HG03175 (cell line): Measurements from ENCODE around the gene CFAP73.
"Not testable (repeated sequence)": the region's sequence is repeated elsewhere in the genome, so short reads cannot be mapped to it uniquely, and the experiment has no call there.

ENCODE experiments used
- ATAC-seq: cut with Tn5 transposase; IDR thresholded peaks from one replicate; pipeline ENCODE4 v1.9.1; 2021; ENCODE audit warnings: mild to moderate bottlenecking, moderate library complexity; ENCODE audit not compliant: unreplicated experiment

The CFAP73 gene

DNA sequence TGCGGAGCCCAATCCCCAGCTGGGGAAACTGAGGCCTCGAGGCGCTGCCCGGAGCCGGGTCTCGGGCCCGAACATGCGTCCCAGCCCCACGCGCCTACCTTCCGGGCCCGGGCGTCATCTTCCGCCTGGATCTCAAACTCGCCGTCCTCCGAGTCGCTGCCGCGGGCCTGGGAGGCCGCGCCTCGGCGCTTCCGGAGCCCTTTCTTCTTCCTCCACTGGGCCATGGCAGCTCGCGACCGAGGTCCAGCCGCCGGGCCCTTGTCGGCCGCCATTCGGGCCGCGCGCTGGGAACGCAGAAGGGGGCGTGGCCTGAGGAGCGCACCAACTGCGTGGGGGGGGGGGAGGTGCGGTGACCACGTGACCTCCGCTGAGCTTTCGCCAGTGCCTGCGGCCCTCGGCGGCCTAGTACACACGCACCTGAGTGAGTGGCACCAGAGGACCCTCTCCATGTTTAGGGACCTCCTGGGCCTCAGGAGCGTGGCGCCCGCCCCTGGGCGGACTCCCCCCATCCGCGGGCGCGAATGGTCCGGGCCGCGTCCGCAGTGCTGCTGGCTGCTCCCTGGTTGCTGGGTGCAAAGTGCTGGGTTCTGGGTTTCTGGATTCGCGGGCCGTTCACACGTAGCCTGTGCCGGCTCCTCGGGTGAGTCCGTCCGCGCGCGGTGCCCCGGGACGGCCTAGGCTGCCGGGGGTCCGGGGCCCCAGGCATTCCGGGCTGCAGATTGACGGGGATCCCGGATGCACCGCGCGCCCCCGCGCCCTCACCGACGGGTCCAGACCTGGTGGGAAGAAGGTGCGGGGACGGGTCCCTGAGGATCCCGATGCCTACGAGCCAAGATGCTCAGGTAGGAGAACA lies 35.9 kb downstream of the CFAP73 start, which contains the start of the genes DDX54 and RITA1:
DDX54 (minus strand) TSS at position 299 of the 853 bp plus-strand sequence; CDS start at position 272, 27 bp downstream.
RITA1 (plus strand) TSS at position 542 of the 853 bp plus-strand sequence. CDS start 1,026 bp downstream, outside the sequence.
- peak; percentile 50 for ATAC-seq

DNA sequence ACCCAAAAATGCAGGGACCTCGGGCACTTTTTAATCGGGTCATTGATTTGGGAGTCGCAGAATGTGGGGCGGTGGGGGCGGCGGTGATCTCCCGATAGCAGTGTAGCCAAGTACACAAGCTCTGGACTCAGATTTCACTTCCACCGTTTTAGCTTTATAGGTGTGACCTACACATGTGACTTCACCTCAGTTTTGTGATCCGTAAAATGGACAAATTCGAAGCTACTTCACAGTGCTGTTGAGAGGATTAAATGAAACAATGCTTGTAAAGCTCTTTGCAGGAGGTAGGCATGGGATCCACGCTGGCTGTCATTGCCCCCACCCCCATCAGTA lies 36.5 kb downstream of the CFAP73 start:
- no peak for ATAC-seq

DNA sequence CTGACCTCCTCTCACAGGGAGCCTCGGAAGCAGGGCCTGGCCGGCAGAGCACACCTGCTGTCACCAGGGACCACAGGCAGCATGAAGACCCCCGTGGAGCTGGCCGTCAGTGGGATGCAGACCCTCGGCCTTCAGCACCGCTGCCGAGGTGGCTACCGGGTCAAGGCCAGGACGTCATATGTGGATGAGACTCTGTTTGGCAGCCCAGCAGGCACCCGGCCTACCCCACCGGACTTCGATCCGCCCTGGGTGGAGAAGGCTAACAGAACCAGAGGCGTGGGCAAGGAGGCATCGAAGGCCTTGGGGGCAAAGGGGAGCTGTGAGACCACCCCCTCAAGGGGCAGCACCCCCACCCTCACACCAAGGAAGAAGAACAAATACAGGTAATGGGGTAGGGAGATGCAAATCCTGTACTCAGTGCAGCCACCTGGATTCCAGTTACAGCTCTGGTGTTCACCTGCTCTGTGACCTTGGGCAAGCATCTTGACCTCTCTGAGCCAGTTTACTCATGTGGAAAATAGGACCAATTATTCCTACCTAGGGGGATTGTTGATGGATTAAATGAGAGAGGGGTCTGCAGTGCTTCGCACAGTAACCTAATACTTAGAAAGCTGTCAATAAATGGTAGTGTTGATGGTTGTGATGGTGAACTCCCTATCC lies 37.3 kb downstream of the CFAP73 start:
- ATAC-seq = no peak

DNA sequence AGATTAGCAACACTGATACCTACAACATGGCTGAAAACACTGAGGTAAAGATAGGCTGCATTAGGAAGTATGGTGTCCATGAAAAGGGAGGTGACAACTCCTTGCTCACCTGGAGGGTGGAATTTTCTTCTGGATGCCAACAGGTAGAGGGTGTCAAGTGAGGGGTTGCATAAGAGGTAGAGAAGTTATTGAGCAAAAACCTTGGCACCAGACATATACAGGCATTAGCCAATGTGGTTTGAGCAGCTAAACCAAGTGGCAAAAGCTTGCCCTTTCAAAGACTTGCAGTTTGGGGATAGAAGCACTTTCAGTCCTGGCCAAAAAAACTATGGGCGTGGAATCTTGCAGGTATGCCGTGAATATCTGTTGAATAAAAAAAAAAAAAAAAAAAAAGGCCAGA lies 39.8 kb downstream of the CFAP73 start:
- no peak for ATAC-seq

DNA sequence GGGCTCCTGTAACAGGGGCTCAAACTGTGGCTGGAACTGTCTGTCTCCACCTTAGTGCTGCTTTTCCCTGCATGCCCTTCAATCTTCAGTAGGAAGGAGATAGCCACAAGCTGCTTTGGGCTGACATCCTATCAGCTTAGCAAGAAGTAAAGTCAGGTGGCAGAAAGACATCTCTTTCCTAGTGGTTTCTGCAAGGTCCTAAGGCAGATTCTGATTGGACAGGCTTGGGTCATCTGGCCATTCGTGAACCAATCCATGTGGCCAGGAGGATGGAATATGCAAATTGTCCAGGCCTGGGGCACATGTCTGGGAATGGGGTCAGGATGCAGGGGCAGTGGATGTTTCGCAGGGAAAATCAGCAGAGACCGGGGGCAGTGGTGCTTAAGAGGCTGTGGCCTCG lies 41.2 kb downstream of the CFAP73 start:
- ATAC-seq = no peak

DNA sequence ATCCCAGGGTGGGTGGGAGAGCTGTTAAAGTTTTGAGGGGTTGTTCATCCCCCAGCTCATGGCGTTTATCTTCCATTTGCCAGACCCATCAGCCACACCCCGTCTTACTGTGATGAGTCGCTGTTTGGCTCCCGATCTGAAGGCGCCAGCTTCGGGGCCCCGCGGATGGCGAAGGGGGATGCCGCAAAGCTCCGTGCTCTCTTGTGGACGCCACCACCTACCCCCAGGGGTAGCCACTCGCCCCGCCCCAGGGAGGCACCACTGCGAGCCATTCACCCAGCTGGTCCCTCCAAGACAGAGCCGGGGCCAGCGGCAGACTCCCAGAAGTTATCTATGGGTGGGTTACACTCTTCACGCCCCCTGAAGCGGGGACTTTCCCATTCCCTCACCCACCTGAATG lies 41.7 kb downstream of the CFAP73 start:
- no peak for ATAC-seq

DNA sequence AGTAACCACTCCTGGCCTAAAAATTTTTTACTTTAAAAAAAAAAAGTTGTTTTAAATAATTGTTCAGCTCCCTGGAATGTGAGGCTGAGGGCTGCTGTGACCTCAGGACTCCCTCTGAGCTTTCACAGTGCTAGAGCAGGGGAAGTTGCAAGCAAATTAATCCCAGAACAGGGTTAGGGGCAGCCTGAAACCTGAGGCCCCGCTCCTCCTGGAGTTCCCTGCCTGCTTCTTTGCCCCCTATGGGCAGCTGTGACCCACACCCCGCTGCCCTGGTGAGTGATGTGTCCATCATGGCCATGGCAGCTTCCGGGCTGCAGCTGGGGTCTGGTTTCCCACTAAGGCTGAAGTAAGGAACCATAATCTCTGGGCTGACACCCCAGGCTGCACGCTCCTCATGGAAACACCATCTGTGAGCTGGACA lies 45.5 kb downstream of the CFAP73 start:
- no peak for ATAC-seq

DNA sequence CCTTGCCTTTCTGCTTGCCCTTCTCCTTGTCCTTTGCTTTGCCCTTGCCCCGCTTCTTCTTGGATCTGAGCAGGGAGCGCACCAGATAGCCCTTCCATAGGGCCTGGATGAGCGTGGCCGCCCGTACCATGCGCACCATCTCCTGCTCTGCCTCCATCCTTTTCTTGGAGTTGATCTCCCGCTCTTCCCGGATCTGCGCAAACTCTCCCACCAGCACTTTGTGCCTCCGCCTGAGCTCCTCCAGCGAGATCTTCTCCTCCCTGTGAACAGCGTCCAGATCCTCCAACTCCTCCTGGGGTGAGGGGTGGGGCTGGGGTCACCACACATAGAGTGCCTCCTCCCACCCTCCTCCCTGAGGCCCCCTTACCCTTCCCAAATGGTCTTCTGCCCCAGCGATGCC lies 46.1 kb downstream of the CFAP73 start:
- ATAC-seq = no peak

DNA sequence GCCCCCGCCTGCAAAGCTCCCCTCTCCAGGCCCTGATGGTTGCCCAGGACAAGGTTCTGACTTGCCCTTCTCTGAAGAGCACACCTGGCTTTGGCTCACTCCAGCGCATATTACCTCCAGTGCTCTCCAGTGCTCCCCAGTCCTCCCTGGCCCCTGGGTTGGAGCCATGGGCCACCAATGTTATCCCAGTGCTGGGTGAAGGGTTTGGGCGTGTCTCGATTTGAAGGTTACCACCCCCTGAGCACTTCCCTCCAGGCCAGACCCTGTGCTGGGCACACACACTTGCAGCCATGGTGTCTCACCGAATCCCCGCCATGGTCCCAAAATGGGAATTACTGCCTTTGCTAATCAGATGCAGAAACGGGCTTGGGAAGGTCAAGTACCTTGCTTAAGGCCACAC lies 47.1 kb downstream of the CFAP73 start:
- no peak for ATAC-seq

DNA sequence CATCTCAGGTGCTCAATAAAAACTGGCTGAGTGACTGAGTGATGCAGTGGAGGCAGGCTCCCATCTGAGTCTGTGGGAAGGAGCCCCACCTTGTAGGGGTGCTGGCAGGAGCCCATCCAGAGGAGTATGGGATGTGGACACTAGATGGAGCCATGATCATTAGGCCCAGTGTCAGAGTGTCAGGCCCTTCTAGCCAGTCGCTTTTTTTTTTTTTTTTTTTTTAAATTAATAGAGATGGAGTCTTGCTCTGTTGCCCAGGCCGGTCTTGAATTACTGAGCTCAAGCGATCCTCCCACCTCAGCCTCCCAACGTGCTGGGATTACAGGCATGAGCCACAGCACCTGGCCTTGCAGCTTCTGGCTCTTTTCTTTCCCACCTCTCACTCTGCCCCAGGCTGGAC lies 47.5 kb downstream of the CFAP73 start:
- peak; percentile 84 for ATAC-seq

DNA sequence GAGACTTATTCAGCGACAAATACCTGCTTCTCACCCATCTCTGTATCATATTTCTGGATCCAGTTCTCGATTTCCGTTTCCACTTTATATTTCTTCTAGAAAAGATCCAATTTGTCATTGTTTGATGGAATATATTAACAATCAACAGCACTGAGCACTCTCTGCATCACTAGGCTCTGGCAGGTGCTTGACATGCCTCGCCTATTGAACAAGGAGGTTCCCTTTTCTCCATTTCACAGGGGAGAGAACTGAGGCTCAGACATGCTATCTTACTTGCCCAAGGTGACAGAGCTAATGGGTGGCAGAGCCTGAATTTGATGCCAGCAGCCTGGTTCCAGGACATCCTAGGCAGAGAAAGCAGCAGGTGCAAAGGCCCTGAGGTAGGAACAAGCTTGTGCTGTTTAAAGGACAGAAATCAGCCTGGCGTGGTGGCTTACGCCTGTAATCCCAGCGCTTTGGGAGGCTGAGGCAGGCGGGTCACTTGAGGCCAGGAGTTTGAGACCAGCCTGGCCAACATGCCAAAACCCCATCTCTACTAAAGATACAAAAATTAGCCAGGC lies 48.1 kb downstream of the CFAP73 start:
- no peak for ATAC-seq

DNA sequence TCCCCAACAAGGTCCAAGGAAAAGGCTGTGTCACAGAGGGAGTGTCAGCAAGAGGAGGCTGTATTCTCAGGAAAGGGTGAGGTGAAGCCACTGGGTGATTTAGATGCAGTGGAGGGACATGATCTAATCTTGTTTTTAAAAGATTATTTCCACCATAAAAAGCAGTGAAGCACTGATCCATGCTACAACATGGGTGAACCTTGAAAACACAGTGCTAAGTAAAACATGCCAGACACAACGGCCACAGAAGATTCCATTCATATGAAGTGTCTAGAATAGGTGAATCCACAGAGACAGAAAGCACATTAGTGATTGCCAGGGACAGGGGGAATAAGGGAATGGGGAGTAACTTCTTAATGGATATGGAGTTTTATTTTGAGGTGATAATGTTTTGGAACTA lies 48.8 kb downstream of the CFAP73 start:
- no peak for ATAC-seq

DNA sequence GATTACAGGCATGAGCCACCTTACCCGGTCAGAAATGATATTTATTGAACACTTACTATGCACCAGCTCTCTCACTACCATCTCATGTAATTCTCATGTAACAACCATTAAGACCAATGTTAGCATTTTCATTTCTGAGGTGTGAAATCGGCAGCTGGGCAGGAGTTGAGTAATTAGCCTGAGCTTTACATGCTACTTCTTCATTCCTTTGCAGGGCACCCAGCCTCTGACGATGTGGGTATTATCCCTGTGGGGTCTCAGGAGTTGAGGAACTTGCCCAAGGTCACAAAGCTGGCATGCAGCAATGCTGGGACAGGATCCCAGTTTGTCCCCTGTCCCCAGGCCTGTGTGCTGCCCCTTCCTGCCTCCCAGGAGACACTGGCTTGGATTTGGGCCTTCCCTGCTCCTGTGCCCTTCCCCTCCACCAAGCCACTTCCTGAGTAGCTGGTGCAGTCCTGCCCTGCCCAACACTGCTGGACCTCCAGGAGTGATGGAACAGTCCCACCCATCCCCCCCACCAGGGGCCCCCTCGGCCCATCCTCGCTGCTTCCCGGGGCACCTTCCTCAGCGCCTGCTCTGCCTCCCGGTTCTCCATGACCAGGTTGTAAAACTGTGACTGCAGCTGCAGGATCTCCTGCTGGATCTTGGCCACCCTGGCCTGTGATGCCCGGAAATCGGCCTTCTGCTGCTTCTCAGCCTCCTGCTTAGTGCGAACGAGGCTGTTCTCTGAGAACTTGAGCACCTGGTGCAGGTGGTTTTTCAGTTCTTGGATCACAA lies 50.7 kb downstream of the CFAP73 start:
- no peak for ATAC-seq

DNA sequence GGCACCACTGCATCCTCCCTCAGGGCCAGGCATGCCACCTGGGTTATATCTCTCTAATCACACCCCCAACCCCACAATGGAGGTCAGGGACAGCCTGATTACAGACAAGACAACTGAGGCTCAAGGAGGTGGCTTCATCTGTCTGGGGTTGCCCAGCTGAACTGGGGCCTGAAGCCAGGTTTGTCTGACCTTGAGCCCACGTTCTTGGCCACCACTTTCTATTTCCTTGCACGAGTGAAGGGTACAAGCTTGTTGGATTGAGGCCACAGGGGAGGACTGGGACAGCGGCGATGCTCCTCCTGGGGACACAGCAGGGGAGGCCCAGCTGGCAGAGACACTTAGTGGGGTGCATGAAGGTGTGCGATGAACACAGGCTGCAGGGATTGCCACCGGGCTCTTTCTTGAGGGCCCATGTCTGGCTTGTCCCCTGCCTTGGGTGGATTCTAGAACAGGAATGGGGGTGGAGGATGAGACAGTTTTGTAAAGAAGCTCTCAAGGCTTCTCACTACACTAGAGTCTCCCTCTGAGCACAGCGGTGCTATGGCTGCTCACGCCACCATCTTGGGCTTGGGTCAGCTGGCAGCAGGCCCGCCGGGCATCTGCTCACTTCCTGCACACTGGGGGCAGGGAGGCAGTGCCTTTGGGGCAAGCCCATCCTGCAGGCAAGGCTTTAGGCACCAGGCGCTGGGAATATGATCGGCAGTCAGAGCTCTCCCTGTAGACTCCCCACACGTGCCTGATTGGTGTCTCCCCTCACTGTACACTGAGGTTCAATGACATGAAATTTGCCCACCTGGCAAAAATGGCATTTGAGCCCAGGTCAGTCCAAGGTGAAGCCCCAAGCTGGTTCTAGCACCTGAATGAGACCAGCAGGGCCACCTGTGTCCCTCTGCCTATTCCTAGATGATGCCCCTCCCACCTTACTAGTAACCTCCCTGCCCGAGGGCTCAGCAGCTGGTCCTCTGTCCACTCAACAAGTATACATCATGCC lies 52.0 kb downstream of the CFAP73 start:
- ATAC-seq = no peak

DNA sequence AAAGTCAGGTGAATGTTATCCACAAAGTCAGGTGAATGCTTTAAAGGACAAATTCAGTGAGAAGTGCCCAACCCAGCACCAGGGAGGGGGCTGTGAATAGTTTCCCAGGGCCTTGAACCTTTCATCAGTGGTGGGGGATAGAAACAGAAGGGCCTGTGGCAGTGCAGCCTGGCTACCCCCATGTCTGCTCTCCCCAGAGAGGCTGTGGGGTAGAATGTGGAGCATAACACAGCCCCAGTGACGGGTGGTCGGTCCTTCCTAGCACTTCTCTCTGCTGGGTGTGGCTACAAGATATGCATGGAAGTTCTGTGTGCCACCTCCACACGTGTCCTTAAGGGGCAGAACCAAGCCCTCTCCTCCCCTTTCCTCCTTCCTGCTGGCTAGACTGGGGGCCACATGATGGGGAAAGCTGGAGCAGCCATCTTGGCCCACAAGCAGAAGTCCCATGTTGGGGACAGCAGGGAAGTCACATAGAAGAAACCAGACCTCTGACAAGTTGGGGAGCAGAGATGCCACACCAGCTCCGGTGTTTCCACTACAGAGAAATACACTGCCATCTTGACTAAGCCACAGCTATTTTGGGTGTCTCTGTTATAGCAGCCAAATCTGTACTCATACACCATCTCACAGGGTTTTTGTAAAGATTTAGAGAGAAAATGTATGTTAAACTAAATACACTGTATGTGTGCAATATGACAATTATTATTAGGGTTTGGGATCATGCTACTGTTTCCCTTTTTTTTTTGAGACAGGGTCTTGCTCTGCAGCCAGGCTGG lies 53.0 kb downstream of the CFAP73 start:
- ATAC-seq = no peak

DNA sequence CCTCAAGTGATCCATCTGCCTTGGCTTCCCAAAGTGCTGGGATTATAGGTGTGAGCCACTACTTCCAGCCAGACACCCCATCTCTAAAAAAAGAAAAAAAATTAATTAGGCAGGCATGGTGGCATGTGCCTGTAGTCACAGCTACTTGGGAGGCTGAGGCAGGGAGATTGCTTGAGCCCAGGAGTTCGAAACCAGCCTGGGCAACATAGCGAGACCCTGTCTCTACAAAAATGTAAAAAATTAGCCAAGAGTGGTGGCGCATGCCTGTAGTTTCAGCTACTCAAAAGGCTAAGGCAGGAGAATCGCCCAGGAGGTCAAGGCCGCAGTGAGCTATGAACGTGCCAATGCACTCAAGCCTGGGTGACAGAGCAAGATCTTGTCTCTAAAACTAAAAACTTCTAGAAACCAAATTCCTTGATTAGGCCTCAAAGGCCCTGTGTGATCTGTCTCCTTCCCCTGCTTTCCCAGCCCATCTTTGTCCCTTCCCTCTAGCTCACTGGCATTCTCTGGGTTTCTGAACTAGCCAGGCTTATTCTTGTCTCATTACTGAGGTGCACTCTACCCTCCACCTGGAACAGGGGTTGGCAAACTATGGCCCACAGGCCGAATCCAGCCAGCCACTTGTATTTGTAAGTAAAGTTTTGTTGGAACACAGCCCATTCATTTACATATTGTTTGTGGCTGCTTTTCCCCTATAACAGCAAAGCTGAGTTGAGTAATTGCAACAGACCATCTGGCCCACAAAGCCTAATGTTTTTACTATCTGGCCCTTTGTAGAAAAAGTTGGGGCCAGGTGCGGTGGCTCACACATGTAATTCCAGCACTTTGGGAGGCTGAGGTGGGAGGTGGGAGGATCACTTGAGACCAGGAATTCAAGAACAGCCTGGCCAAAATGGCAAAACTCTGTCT lies 54.6 kb downstream of the CFAP73 start:
- no peak for ATAC-seq

DNA sequence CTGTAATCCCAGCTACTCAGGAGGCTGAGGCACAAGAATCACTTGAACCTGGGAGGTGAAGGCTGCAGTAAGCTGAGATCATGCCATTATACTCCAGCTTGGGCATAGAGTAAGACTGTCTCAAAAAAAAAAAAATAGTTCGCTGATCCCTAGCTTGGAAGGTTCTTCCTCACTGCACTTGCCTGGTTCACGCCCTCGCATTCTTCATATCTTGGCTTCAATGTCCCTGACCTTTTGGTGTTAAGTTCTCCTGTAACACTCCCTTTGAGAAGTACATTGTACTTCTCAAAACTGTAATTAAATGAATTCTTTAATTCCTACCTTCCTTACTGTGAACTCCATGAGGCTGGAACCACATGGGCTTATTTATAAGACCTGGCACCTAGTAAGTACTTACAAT lies 55.3 kb downstream of the CFAP73 start:
- no peak for ATAC-seq

DNA sequence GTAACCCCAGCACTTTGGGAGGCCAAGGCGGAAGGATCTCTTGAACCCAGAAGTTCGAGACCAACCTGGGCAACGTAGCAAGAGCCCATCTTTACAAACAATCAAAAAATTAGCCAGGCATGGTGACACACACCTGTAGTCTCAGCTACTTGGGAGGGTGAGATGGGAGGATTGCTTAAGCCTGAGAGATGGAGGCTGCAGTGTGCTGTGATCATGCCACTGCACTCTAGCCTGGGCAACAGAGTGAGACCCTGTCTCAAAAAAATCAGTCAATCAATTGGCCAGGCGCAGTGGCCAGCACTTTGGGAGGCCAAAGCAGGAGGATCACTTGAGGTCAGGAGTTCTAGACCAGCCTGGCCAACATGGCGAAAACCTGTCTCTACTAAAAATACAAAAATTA lies 57.3 kb downstream of the CFAP73 start:
- ATAC-seq = not testable (repeated sequence)
